Activated T-cell treated with anti-CD3 and anti-CD28 coated beads for 24 hours (primary cell): ENCODE results near the gene MGA.

Source experiments
- DNase-seq: peaks from one replicate; pipeline ENCODE4 v3.0.0-alpha.2; 2020; ENCODE audit warnings: low read depth

MGA gene

GRCh38 chr15:41660235-41661077 is at the start of gene MGA:
MGA (plus strand) TSS chr15:41660405.
- DNase-seq = peak; percentile 84

- DNase-seq = no peak
Observed at GRCh38 chr15:41620536-41621199, 39.5 kb upstream of the MGA start.

DNA sequence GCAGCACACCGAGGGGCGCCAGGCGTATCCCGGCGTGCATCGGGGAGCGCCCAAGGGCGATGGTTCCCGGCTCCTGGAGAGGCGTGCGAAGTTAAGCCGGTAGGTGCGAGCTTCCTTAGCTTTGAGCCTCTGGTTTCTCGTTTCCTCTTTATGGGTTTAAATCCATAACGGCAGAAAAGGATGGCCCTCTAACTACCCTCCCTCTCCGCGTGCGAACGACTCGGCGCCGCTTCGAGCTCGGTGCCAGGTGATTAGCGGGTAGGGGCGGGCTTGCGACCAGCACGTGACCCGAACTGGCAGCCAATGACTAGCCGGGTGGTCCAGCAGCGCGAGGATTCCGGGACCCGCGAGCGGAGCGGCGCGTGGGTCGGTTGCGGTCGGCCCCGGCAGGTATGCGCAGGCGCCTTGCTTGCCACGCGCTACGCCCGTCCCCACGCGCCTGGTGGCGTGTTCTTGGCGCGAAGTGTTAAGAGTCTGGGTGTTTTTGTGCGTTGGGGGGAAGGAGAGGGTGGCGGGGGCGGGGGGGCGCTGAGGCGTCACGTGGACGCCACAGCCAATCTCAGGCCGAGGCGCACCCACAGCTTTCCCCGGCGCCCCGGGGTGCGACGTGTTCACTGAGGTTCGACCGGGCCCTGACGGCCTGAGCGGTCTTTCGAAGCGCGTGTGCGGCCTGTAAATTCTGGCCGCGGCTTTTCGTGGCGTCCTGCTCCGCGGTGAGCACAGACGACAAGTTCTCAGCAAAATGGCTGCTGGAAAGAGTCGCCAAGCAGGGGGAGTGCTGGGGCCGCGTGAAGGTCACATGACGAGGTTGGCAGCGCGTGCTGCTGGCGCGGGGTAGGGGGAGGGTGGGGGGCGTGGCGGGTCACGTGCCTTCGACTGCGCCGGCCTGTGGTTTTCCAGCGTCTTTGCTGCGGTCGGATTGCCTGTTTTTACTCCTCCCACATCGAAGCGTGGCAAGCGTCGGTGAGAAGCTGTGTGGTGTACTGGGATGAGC is 38.7 kb upstream of the MGA start:
- peak; percentile 66 for DNase-seq

GRCh38 chr15:41622901-41623300 is 37.3 kb upstream of the MGA start:
- DNase-seq = no peak

DNA sequence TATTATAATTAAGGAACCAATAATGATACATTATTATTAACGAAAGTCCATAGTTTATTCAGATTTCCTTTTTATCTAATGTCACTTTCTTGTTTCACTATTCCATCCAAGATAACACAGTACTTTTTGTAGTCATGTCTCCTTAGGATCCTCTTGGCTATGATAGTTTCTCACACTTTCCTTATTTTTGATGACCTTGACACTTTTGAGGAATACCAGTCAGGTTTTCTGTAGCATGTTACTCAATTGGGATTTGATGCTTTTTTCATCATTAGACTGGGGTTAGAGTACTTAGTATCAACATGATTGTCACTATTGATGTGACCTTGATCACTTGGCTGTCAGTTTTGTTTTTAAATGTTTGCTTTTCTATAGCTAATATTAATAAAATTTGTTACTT is 33.0 kb upstream of the MGA start:
- DNase-seq = no peak

DNA sequence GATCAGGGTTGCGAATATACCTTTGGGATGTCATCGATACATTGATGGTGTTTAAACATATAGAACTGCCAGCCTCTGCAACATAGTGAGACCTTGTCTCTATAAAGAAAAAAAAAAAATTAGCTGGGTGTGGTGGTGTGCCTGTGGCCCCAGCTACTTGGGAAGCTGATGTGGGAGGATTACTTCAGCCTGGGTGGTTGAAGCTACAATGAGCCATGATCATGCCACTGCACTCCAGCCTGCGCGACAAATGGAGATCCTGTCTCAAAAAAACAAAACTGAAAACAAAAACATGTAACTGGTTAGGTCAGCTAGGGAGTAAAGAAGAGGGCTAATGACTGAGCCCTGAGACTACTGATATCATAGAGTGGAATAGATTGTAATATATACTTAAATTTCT is 30.7 kb upstream of the MGA start:
- no peak for DNase-seq

GRCh38 chr15:41629883-41630282 is 30.3 kb upstream of the MGA start:
- DNase-seq = no peak

- no peak for DNase-seq
Observed at GRCh38 chr15:41630616-41631217, 29.5 kb upstream of the MGA start.

DNA sequence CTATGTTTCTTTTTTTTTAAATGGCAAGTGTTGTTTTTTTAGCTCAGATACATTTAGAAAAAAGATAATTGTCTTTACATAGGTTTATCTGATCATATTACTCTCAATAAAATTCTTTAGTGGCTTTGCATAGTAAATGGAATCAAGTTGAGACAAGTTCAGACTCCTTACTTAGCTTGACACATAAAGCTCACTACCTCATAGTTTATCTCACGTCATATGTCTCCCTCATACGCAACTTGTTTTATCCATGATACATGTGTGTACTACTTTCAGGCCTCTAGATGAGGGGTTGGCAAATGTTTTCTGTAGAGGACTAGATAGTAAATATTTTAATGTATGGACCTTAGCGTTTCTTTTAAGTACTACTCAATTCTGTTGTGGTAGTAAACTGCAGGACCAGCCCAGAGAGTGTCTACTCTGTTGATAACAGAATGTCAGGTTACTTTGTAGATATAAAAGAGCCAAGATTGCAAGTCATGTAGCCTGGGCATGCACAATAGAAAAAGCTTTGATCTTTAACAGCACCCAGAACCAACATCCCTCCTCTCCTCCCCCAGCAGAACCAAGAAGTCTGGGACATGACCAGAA is 28.2 kb upstream of the MGA start:
- no peak for DNase-seq

- no peak for DNase-seq
Observed at GRCh38 chr15:41633609-41634008, 26.6 kb upstream of the MGA start.

DNA sequence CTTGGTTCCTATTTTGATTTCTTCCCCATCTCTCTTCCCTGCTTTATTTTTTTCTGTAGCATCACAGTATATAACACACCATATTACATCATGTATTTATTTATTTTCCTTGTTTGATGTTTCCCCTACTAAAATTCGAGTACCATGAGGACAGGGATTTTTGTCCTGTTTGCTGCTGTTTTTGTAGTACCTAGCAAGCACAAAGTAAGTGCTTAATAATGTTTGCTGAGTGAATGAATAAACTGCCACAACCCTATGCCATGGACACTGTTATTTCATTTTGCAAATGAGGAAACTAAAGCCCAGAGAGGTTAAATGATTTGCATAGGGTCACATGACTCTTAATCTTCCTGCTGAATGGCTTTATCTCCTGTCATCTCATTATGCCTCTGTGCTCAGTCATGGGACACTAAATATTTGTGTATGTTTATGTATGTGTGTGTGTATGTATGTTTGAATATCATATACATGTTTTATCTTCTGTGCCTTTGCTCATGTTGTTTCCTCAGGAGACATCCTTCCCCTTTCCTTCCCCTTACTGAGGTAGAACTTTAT is 26.1 kb upstream of the MGA start:
- no peak for DNase-seq

DNA sequence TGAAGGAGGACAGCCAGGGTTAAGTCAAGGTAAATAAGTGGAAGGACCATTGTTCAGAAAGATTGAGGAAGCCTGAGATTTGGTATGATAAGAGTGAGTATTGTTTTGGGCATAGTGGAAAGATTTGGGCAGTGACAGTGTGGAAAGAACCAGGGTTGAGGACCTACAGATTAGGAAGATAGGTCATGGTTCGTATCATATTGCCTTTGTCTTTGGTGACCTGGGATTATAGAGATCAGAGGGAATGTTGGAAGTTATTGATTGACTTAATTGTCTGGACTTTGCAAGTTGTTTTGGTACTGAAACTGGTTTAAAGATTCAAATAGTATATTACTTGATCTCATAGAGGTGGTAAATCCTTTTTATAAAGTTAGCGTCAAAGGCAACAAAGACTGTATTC is 23.1 kb upstream of the MGA start:
- DNase-seq = no peak

DNA sequence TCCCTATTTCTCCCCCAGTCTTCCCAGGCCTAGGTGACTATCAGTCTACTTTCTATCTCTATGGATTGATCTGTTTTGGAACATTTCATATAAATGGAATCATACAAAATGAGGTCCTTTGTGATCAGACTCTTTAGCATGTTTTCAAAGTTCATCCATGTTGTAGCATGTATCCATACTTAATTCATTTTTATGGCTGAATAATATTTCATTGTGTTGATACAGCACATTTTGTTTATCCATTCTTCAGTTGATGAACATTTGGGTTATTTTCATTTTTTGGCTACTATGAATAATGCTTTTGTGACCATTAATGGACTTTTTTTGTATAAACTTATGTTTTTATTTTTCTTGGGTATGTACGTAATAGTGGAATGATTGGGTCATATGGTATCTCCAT is 19.2 kb upstream of the MGA start:
- no peak for DNase-seq

DNA sequence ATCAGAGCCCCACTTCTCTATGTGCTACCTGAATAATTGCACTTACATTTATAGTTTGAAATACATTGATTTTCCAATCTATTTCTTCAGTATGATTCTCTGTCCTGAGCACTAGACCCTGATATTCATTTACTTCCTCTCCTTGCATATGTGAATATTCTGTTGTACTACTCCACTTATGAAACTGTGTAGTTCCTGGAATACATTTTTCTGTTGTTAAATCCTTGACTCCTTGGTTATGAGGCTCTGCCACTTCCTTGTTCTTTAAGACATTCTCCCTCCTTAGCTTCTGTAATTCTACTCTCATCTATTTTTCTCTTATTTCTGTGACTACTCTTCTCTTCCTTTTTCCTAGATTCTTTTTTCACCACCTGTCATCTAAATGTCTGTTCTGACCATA is 12.9 kb upstream of the MGA start:
- no peak for DNase-seq

DNA sequence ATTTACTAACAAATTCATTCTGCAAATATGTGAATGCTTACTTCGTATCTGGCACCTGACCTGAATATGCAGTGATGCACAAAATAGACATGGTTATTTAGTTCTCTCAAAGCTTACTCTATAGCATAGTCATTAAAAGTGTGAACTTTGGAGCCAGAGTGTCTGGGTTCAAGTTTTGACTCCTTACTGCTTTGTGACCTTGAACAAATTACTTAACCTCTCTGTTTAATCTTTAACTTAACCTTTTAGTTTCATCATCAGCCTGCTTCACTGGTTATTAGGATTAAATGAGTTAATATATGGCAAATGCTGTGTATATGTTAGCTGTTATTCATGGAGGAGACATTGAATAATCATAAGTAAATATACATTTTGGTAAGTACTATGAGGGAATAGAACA is 12.1 kb upstream of the MGA start:
- DNase-seq = no peak

- DNase-seq = no peak
Observed at GRCh38 chr15:41648770-41649169, 11.4 kb upstream of the MGA start.

GRCh38 chr15:41650806-41651205 is 9.4 kb upstream of the MGA start:
- no peak for DNase-seq

DNA sequence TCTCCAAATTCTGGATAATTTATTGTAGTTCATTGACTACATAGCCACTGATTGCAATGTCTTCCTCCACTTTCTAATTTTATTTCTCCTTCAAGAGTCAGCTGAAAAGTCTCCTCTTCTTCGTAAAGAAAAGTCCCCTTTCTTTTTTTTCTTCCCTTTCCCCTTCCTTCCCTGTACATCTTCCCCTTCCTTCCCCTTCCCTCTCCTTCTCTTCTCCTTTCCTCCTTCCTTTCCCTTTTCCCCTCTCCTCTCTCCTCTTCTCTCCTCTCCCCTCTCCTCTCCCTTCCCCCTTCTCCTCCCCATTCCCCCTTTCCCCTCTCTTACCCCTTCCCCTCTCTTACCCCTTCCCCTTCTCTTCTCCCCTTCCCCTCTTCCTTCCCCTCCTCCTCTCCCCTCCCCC is 8.8 kb upstream of the MGA start:
- no peak for DNase-seq

DNA sequence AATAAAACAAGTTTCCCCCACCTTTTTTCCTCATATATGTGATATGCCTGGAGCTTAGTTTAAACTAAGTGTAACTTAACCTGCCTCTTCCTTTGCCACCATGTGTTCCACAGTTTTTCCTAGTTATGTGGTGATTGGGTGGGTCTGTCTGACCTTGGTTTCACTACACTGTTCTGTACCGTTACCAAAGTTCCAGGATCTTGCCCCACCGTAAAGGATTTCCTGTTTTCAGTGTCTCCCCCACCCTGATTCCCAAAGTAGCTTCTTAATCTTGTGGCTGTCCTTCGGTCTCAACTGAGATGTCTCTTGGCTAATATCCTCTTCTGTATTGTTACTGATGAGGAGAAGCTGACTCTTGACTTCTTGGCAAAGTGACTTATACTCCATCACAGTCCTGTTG is 6.4 kb upstream of the MGA start:
- DNase-seq = no peak

DNA sequence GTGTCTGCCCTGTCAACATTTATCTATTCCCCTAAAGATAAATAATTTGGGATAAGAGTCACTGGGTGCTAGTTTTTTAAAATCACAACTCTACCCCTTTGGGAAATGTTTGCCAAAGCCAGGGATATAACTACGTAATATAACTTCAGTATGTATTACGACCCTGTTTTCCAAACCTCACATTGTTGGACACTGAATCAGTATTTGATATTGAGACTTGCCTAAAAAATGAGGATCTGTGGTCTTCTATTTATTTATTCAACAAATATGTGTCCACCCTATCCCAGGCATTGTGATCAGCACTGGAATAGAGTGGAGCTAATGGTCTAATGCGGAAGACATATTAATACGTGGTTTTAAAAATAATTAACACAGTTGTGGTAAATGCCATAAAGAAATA is 4.5 kb upstream of the MGA start:
- no peak for DNase-seq

GRCh38 chr15:41656188-41656587 is 4.0 kb upstream of the MGA start:
- no peak for DNase-seq
